ENCODE data around the gene IRF1. TPM values are rescaled to one million over a fixed set of nuclear protein-coding genes. Genes with fewer than 3 reads are reported as not detected.

The IRF1 gene
- total RNA-seq, 2 donors from 2014 or later, result 5.6 to 7.3 TPM

DNA sequence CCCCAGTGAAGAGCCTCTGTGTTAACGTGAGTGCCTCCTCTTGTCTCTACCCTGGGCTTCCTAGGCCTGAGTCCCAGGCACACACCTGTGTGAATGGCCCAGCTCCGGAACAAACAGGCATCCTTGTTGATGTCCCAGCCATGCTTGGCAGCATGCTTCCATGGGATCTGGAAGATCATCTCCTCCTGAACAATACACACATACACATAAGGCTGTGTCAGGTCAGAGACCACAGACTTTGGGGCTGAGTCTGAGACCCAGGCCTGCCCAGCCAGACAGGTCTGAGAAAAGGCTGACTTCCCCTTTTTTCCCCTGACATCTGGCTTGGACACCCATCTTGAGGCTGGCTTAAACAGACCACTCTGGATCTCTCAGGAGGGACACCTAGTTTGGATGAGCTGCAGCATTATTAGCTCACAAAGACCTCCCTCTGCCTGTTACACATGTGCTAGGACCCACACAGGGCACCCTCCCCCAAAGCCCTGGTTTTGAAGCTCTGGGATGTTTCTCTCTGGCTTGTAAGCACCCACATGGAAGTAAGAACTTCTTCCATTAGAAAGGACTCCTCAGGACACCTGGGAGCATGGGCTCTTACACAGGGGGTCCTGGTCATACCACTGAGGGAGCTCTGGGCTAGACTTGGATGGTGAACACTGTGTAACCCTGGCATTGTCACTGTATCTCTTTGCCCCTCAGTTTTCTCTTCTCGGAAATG, 2.6 kb downstream of the IRF1 start:
- H3K4me1 Mint-ChIP-seq, result peaks cover 12% of the 10 kb centered on the region
- Histone ChIP-seq H3K36me3 (ENCODE audit: control insufficient read depth, insufficient read depth, low read length) (peaks cover 23% of the 10 kb centered on the region), H3K9ac (ENCODE audit: extremely low read depth, low read length, poor library complexity, severe bottlenecking) (no peak overlapping the region), H3K9me3 (ENCODE audit: control insufficient read depth, low read length) (no peaks in the 10 kb centered on the region), H3K4me3 (ENCODE audit: low read length) (no peak overlapping the region), H3K4me1 (ENCODE audit: control insufficient read depth, insufficient read depth, low read length) (peaks cover 5% of the 10 kb centered on the region), H3K27me3 (ENCODE audit: control insufficient read depth, insufficient read depth, low read length, poor library complexity, severe bottlenecking) (peaks cover 8% of the 10 kb centered on the region), H3K27ac (ENCODE audit: low read depth, low read length) (no peak overlapping the region)
- 83 to 84% methylated on average over 3 of the region's 3 CpGs for WGBS, 2 experiments (ENCODE audit: insufficient coverage in 1 of 2, insufficient read length in 1 of 2)
- DNase-seq, result peak; percentile 29
- TF ChIP-seq, protein P1, sequence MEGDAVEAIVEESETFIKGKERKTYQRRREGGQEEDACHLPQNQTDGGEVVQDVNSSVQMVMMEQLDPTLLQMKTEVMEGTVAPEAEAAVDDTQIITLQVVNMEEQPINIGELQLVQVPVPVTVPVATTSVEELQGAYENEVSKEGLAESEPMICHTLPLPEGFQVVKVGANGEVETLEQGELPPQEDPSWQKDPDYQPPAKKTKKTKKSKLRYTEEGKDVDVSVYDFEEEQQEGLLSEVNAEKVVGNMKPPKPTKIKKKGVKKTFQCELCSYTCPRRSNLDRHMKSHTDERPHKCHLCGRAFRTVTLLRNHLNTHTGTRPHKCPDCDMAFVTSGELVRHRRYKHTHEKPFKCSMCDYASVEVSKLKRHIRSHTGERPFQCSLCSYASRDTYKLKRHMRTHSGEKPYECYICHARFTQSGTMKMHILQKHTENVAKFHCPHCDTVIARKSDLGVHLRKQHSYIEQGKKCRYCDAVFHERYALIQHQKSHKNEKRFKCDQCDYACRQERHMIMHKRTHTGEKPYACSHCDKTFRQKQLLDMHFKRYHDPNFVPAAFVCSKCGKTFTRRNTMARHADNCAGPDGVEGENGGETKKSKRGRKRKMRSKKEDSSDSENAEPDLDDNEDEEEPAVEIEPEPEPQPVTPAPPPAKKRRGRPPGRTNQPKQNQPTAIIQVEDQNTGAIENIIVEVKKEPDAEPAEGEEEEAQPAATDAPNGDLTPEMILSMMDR (conservative IDR thresholded peaks at IDR 0.05), result no peak
- H3K27ac Mint-ChIP-seq, result no peak overlapping the region
- no peaks in the 10 kb centered on the region for H3K9me3 Mint-ChIP-seq
- H3K4me3 Mint-ChIP-seq, result no peak overlapping the region
- peaks cover 21% of the 10 kb centered on the region for H3K27me3 Mint-ChIP-seq (ENCODE audit: insufficient read depth)
- H3K36me3 Mint-ChIP-seq (ENCODE audit: low read depth), result peaks cover 24% of the 10 kb centered on the region

DNA sequence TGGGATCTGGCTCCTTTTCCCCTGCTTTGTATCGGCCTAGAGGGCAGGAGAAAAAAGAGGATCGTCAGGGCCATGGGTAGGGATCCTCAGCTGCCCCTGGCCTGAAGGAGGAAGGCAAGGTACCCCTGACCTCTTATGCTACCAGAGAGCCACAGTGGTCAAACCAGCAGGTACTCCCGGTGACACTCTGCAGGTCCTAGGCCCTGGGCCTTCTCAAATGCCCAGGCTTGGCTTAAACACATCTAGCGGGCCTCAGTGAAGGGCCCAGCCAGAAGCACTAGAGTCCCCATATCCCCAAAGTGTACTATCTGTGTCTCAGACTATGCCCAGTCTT, 3.5 kb downstream of the IRF1 start:
- TF ChIP-seq, protein P1 (conservative IDR thresholded peaks at IDR 0.05), result no peak
- peak; percentile 24 for DNase-seq
- Mint-ChIP-seq H3K4me1 (peaks cover 10% of the 10 kb centered on the region), H3K9me3 (no peaks in the 10 kb centered on the region), H3K27me3 (ENCODE audit: insufficient read depth) (peaks cover 14% of the 10 kb centered on the region), H3K36me3 (ENCODE audit: low read depth) (peaks cover 27% of the 10 kb centered on the region), H3K4me3 (no peak overlapping the region), H3K27ac (no peak overlapping the region)
- Histone ChIP-seq H3K4me3 (ENCODE audit: low read length) (no peak overlapping the region), H3K36me3 (ENCODE audit: control insufficient read depth, insufficient read depth, low read length) (peaks cover 23% of the 10 kb centered on the region), H3K27me3 (ENCODE audit: control insufficient read depth, insufficient read depth, low read length, poor library complexity, severe bottlenecking) (peaks cover 8% of the 10 kb centered on the region), H3K9ac (ENCODE audit: extremely low read depth, low read length, poor library complexity, severe bottlenecking) (no peak overlapping the region), H3K9me3 (ENCODE audit: control insufficient read depth, low read length) (no peaks in the 10 kb centered on the region), H3K4me1 (ENCODE audit: control insufficient read depth, insufficient read depth, low read length) (peaks cover 5% of the 10 kb centered on the region), H3K27ac (ENCODE audit: low read depth, low read length) (no peak overlapping the region)
- WGBS, 2 experiments (ENCODE audit: insufficient coverage in 1 of 2, insufficient read length in 1 of 2), result 92% methylated on average over 4 of the region's 4 CpGs; no CpG with 5 or more reads in 1 of the 2 experiments

DNA sequence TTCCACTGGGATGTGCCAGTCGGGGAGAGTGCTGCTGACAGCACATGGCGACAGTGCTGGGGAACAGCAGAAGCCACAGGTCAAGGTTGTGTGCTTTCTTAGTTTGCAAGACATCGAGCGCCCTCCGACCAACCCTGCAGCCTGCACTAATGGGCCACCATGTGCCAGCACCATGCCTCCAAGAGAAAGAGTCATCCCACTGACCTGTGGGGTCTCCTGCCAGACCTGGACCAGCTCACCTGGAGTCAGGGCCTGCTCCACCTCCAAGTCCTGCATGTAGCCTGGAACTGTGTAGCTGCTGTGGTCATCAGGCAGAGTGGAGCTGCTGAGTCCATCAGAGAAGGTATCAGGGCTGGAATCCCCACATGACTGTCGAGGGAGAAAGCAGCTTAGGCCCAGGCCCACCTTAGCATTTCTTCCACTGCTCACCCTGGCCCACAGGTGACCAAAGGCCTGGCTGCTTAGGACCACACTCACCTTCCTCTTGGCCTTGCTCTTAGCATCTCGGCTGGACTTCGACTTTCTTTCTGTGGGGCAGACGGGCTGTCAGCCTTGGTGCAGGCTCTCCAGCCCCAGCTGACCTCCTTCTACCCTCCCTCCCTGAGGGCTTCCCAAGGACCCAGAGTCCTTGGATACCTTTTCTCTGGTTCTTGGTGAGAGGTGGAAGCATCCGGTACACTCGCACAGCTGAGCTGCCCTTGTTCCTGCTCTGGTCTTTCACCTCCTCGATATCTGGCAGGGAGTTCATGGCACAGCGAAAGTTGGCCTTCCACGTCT, 4.1 kb downstream of the IRF1 start:
- TF ChIP-seq, protein P1 (conservative IDR thresholded peaks at IDR 0.05), result no peak
- H3K4me3 Mint-ChIP-seq, result no peak overlapping the region
- no peaks in the 10 kb centered on the region for H3K9me3 ChIP-seq (ENCODE audit: control insufficient read depth, low read length)
- DNase-seq, result peak; percentile 12
- H3K36me3 ChIP-seq (ENCODE audit: control insufficient read depth, insufficient read depth, low read length), result peaks cover 23% of the 10 kb centered on the region
- peaks cover 8% of the 10 kb centered on the region for H3K27me3 ChIP-seq (ENCODE audit: control insufficient read depth, insufficient read depth, low read length, poor library complexity, severe bottlenecking)
- H3K4me1 ChIP-seq (ENCODE audit: control insufficient read depth, insufficient read depth, low read length), result peaks cover 5% of the 10 kb centered on the region
- peaks cover 9% of the 10 kb centered on the region for H3K27me3 Mint-ChIP-seq (ENCODE audit: insufficient read depth)
- peaks cover 27% of the 10 kb centered on the region for H3K36me3 Mint-ChIP-seq (ENCODE audit: low read depth)
- H3K27ac ChIP-seq (ENCODE audit: low read depth, low read length), result no peak overlapping the region
- H3K9ac ChIP-seq (ENCODE audit: extremely low read depth, low read length, poor library complexity, severe bottlenecking), result no peak overlapping the region
- no peak overlapping the region for H3K27ac Mint-ChIP-seq
- H3K9me3 Mint-ChIP-seq, result no peaks in the 10 kb centered on the region
- 91 to 95% methylated on average over 8 to 14 of the region's 14 CpGs for WGBS, 2 experiments (ENCODE audit: insufficient coverage in 1 of 2, insufficient read length in 1 of 2)
- no peak overlapping the region for H3K4me3 ChIP-seq (ENCODE audit: low read length)
- H3K4me1 Mint-ChIP-seq, result peaks cover 5% of the 10 kb centered on the region

All from endodermal cell (in vitro differentiated cells).